SK-N-SH (cell line): ENCODE measurements around the gene DPAGT1. TPM values are rescaled to one million over a fixed set of nuclear protein-coding genes. Genes with fewer than 3 reads are reported as not detected.

ENCODE experiments used
- CTCF ChIA-PET: fragments of 300-600, 350-600 bp; formaldehyde crosslinking; extraction: SDS; loops from one replicate; lab custom pipeline; 2021; lab: Yijun Ruan, JAX
- POLR2A ChIA-PET: fragments of 350-600 bp; sonication (Branson Sonifier 250); formaldehyde crosslinking; extraction: SDS; loops from one replicate; lab custom pipeline; 2020; ENCODE audit warnings: antibody characterized with exemption, inconsistent platforms; lab: Yijun Ruan, JAX
- DNase-seq: peaks from one replicate; pipeline ENCODE4 v3.0.0; 2012
- H2AFZ ChIP-seq: fragments of 200-600 bp; sonication (generic); 2 replicates; pipeline ENCODE4 v1.8.1; 2016; ENCODE audit warnings: antibody characterized with exemption, mild to moderate bottlenecking, low read depth
- H3F3A ChIP-seq: fragments of 200-600 bp; sonication (generic); replicated peaks from 2 replicates; pipeline ENCODE3; 2016; ENCODE audit warnings: antibody characterized with exemption, mild to moderate bottlenecking; ENCODE audit not compliant: insufficient read depth
- H3K27ac ChIP-seq, 2 experiments: fragments of 200-500 bp in 1 of 2; fragments of 200-600 bp in 1 of 2; sonication (Bioruptor generic) in 1 of 2; sonication (generic), shearing (Covaris generic) in 1 of 2; 2 replicates each; pipeline versions ENCODE4 v1.5.1 to v1.6.1; 2014 to 2016; ENCODE audit warnings: low read depth in 2 of 2, inconsistent platforms in 1 of 2, low read length in 1 of 2, mild to moderate bottlenecking in 1 of 2, mixed read lengths in 1 of 2
- H3K27me3 ChIP-seq: fragments of 200-600 bp; sonication (generic), shearing (Covaris generic); 2 replicates; pipeline ENCODE4 v1.6.1; 2016; ENCODE audit warnings: mixed run types; ENCODE audit not compliant: insufficient read depth
- H3K36me3 ChIP-seq, 2 experiments: fragments of 200-500 bp in 1 of 2; fragments of 200-600 bp in 1 of 2; sonication (Bioruptor generic) in 1 of 2; sonication (generic) in 1 of 2; replicated peaks in 1 of 2; 2 replicates each; pipeline versions ENCODE3 to v1.5.1; 2014 to 2016; ENCODE audit warnings: low read length in 1 of 2, mild to moderate bottlenecking in 1 of 2; ENCODE audit not compliant: insufficient read depth in 2 of 2, control insufficient read depth in 1 of 2
- H3K4me1 ChIP-seq, 2 experiments: fragments of 200-500 bp in 1 of 2; fragments of 200-600 bp in 1 of 2; sonication (Bioruptor generic) in 1 of 2; sonication (generic), shearing (Covaris generic) in 1 of 2; 2 replicates each; pipeline versions ENCODE4 v1.5.1 to v1.6.1; 2014 to 2016; ENCODE audit warnings: low read depth in 1 of 2, low read length in 1 of 2, mixed run types in 1 of 2; ENCODE audit not compliant: insufficient read depth in 2 of 2, control insufficient read depth in 1 of 2
- H3K4me2 ChIP-seq: fragments of 200-600 bp; sonication (generic), shearing (Covaris generic); 2 replicates; pipeline ENCODE4 v1.6.1; 2017; ENCODE audit warnings: mixed run types
- H3K4me3 ChIP-seq, 2 experiments: fragments of 200-500 bp in 1 of 2; fragments of 200-600 bp in 1 of 2; sonication (Bioruptor generic) in 1 of 2; sonication (generic), shearing (Covaris generic) in 1 of 2; 2 replicates each; pipeline versions ENCODE4 v1.5.1 to v1.8.1; 2014 to 2016; ENCODE audit warnings: low read depth in 2 of 2, inconsistent platforms in 1 of 2, low read length in 1 of 2, mild to moderate bottlenecking in 1 of 2, mixed read lengths in 1 of 2, moderate library complexity in 1 of 2
- H3K79me2 ChIP-seq: fragments of 200-600 bp; sonication (generic); 2 replicates; pipeline ENCODE4 v1.8.1; 2017; ENCODE audit warnings: mild to moderate bottlenecking; ENCODE audit not compliant: insufficient read depth
- H3K9ac ChIP-seq: fragments of 200-600 bp; sonication (generic); 2 replicates; pipeline ENCODE4 v1.6.1; 2017; ENCODE audit warnings: mixed run types
- H3K9me2 ChIP-seq: fragments of 200-600 bp; sonication (generic); 2 replicates; pipeline ENCODE4 v1.6.1; 2017; ENCODE audit warnings: mixed run types
- H3K9me3 ChIP-seq: fragments of 200-600 bp; sonication (generic); 2 replicates; pipeline ENCODE4 v1.6.1; 2017; ENCODE audit warnings: mixed run types, mild to moderate bottlenecking, moderate library complexity
- H4K20me1 ChIP-seq: fragments of 200-600 bp; sonication (generic); 2 replicates; pipeline ENCODE4 v1.6.1; 2017; ENCODE audit warnings: mild to moderate bottlenecking, mixed run types; ENCODE audit not compliant: insufficient read depth
- CTCF ChIP-seq: fragments of 200-600 bp; sonication (generic); IDR thresholded peaks from 2 replicates; pipeline ENCODE4 v1.6.1; 2017; ENCODE audit warnings: antibody characterized with exemption, mild to moderate bottlenecking, moderate library complexity
- IRF3 ChIP-seq: fragments of 150-350 bp; IDR thresholded peaks from 2 replicates; pipeline ENCODE4 v1.6.1; 2016; ENCODE audit warnings: mild to moderate bottlenecking, low read depth, low read length
- MXI1 ChIP-seq: IDR thresholded peaks from 2 replicates; pipeline ENCODE4 v1.6.1; 2012; ENCODE audit warnings: mild to moderate bottlenecking, low read depth, low read length, improper control_type of control experiment
- NFIC ChIP-seq: IDR thresholded peaks from 2 replicates; pipeline ENCODE4 v1.4.0; 2012; ENCODE audit warnings: borderline replicate concordance
- PBX3 ChIP-seq: IDR thresholded peaks from 2 replicates; pipeline ENCODE4; 2012
- POLR2AphosphoS5 ChIP-seq: IDR thresholded peaks from 2 replicates; pipeline ENCODE4 v1.6.1; 2012; ENCODE audit warnings: low read depth, low read length
- RAD21 ChIP-seq: IDR thresholded peaks from 2 replicates; pipeline ENCODE4 v1.6.1; 2012; ENCODE audit warnings: mild to moderate bottlenecking, low read length
- RCOR1 ChIP-seq: fragments of 150-350 bp; IDR thresholded peaks from 2 replicates; pipeline ENCODE4 v1.6.1; 2017; ENCODE audit warnings: antibody characterized with exemption, low read length
- RFX5 ChIP-seq: IDR thresholded peaks from 2 replicates; pipeline ENCODE4 v1.6.1; 2012; ENCODE audit warnings: mild to moderate bottlenecking, improper control_type of control experiment, low read length
- whole genome bisulfite sequencing: methylation state at CpG from one replicate; pipeline ENCODE4 v1.1.6; 2017; ENCODE audit warnings: low lambda C conversion rate; 5-methylcytosine and 5-hydroxymethylcytosine counted together
- polyA plus RNA-seq, 3 experiments: library from polyadenylated mRNA; depleted of rRNA; stranded (reverse); fragments of >200 nt; gene quantifications; 2 replicates each; pipeline ENCODE4 v1.2.3, GENCODE V29; 2012

DPAGT1 gene
- polyA plus RNA-seq, 1 of the 3 experiments (the other 2 are of a cell fraction) = 99.5 TPM

- TF ChIP-seq CTCF (no peak), MXI1 (peak; percentile 94), IRF3 (no peak), RAD21 (no peak), POLR2AphosphoS5 (0 out of 2 replicates have a peak, but pooled peaks have one; percentile 27), PBX3 (no peak), NFIC (peak; percentile 11; the same call in 1 of the 2 replicates)
Measured at GRCh38 chr11:119101759-119102423, at the start of gene DPAGT1 (continued).

- Histone ChIP-seq H4K20me1 (no peaks in the 10 kb centered on the region), H3K36me3 (no peaks in the 10 kb centered on the region), H3K9ac (no peak overlapping the region), H3K4me2 (peak overlapping the region; percentile 91), H3K4me1 (peaks cover 0 to 12% of the 10 kb centered on the region in 2 experiments; a peak in 1 of 4 replicates), H3F3A (no peaks in the 10 kb centered on the region), H3K27me3 (no peaks in the 10 kb centered on the region), H3K4me3 (peak overlapping the region in 1 of 2 experiments; percentile 67; a peak in 2 of 4 replicates), H3K9me3 (no peaks in the 10 kb centered on the region), H3K79me2 (no peaks in the 10 kb centered on the region), H3K27ac (no peak overlapping the region), H3K9me2 (no peaks in the 10 kb centered on the region), H2AFZ (peak overlapping the region; percentile 90)
- DNase-seq = no peak
- ChIA-PET POLR2A (no interaction called here), CTCF (interaction anchor here (0.8 to 8.9 kb wide), 10 partner anchors 10 to 173 kb away, joined by 3 to 48 read pairs (median 4); partner anchors contain the start of genes DPAGT1 and NLRX1)
- WGBS = 58% methylated on average over 24 of the region's 33 CpGs
- TF ChIP-seq IRF3 (no peak), RFX5 (no peak), RCOR1 (no peak)
Measured at GRCh38 chr11:119149786-119150275, 48.2 kb upstream of the DPAGT1 start.
